GM12878 (cell line): ENCODE measurements around the gene ACTA2. TPM values are rescaled to one million over a fixed set of nuclear protein-coding genes. Genes with fewer than 3 reads are reported as not detected.

Experiments
- ATAC-seq: fragments of 200-7000 bp; cut with Tn5 transposase; 3 replicates; pipeline ENCODE4 v1.9.1; 2020; ENCODE audit warnings: mild to moderate bottlenecking, moderate library complexity
- BruUV-seq: library from RNA; stranded (reverse); fragments of 400-500 nt; replicated peaks from 2 replicates; lab custom pipeline; 2021; lab: Mats Ljungman, UMichigan
- CTCF ChIA-PET: fragments of 300-600 bp; sonication (Branson Sonifier 250); formaldehyde crosslinking; extraction: SDS; loops from one replicate; lab custom pipeline; 2021; ENCODE audit warnings: inconsistent platforms; lab: Yijun Ruan, JAX
- POLR2A ChIA-PET: fragments of 350-600 bp; formaldehyde crosslinking; extraction: SDS; loops from one replicate; lab custom pipeline; 2021; ENCODE audit warnings: inconsistent platforms; lab: Charles Lee
- RAD21 ChIA-PET: fragments of 300-600 bp; sonication (Branson Sonifier 250); formaldehyde crosslinking; loops from one replicate; lab custom pipeline; 2023; ENCODE audit warnings: antibody characterized with exemption; ENCODE audit not compliant: unreplicated experiment; lab: Charles Lee
- SMC1A ChIA-PET: fragments of 300-600 bp; sonication (Branson Sonifier 250); formaldehyde crosslinking; loops from one replicate; lab custom pipeline; 2023; ENCODE audit not compliant: unreplicated experiment, uncharacterized antibody; lab: Charles Lee
- DNase-seq: peaks from one replicate; pipeline ENCODE4 v3.0.0-alpha.2; 2011; ENCODE audit warnings: low read depth, low spot score
- FAIRE-seq: peaks from 3 replicates; lab custom pipeline; 2011; peaks lifted over from hg19 to GRCh38; lab: Jason Lieb, UNC
- H2AFZ ChIP-seq: 2 replicates; pipeline ENCODE4 v1.6.0; 2011; ENCODE audit warnings: low read depth, low read length, control low read depth; ENCODE audit not compliant: control insufficient read depth
- H3K27ac ChIP-seq: 2 replicates; pipeline ENCODE4 v1.5.1; 2011; ENCODE audit warnings: control low read depth; ENCODE audit not compliant: control insufficient read depth, insufficient read depth
- H3K27me3 ChIP-seq, 2 experiments: replicated peaks in 1 of 2; 2 replicates each; pipeline versions ENCODE4 v1.6.0 to v1.6.1; 2011; ENCODE audit warnings: low read length in 1 of 2; ENCODE audit not compliant: control insufficient read depth in 2 of 2, insufficient read depth in 2 of 2
- H3K36me3 ChIP-seq, 2 experiments: 2 replicates each; pipeline ENCODE4 v1.5.1; 2011; ENCODE audit warnings: low read length in 1 of 2; ENCODE audit not compliant: control insufficient read depth in 2 of 2, insufficient read depth in 2 of 2
- H3K4me1 ChIP-seq: 2 replicates; pipeline ENCODE4 v1.6.1; 2011; ENCODE audit warnings: mild to moderate bottlenecking, low read length, moderate library complexity, mixed read lengths; ENCODE audit not compliant: control insufficient read depth, insufficient read depth
- H3K4me2 ChIP-seq: 2 replicates; pipeline ENCODE4 v1.6.0; 2011; ENCODE audit warnings: control low read depth; ENCODE audit not compliant: control insufficient read depth, insufficient read depth
- H3K4me3 ChIP-seq: fragments of 200-600 bp; sonication (generic); 2 replicates; pipeline ENCODE4 v1.5.1; 2016
- H3K79me2 ChIP-seq: 2 replicates; pipeline ENCODE4 v1.6.0; 2011; ENCODE audit warnings: low read length; ENCODE audit not compliant: control insufficient read depth, insufficient read depth
- H3K9ac ChIP-seq: 2 replicates; pipeline ENCODE4 v1.8.0; 2011; ENCODE audit warnings: low read length, control low read depth, mixed read lengths; ENCODE audit not compliant: control insufficient read depth, insufficient read depth
- H3K9me3 ChIP-seq: replicated peaks from 3 replicates; pipeline ENCODE4 v1.5.1; 2011; ENCODE audit warnings: mild to moderate bottlenecking, low read length; ENCODE audit not compliant: control insufficient read depth, insufficient read depth
- H4K20me1 ChIP-seq: 2 replicates; pipeline ENCODE4 v1.6.0; 2011; ENCODE audit not compliant: control insufficient read depth, insufficient read depth
- MTA2 ChIP-seq: fragments of 450-650 bp; IDR thresholded peaks from 2 replicates; pipeline ENCODE4 v1.6.1; 2016; ENCODE audit warnings: low read depth, mild to moderate bottlenecking, moderate library complexity
- POLR2AphosphoS2 ChIP-seq: IDR thresholded peaks from 2 replicates; pipeline ENCODE4 v1.6.1; 2011; ENCODE audit warnings: low read depth, mild to moderate bottlenecking, low read length, improper control_type of control experiment, moderate library complexity
- RB1 ChIP-seq: fragments of 450-650 bp; formaldehyde crosslinking; IDR thresholded peaks from 2 replicates; pipeline ENCODE4 v1.6.1; 2017; ENCODE audit warnings: mild to moderate bottlenecking, borderline replicate concordance
- REST ChIP-seq: IDR thresholded peaks from 2 replicates; pipeline ENCODE4 v1.6.1; 2012; ENCODE audit warnings: mild to moderate bottlenecking, low read depth, low read length
- RFX5 ChIP-seq: IDR thresholded peaks from 2 replicates; pipeline ENCODE4 v1.6.1; 2011; ENCODE audit warnings: low read depth, low read length, improper control_type of control experiment
- SKIL ChIP-seq: fragments of 450-650 bp; IDR thresholded peaks from 2 replicates; pipeline ENCODE4 v1.6.1; 2017; ENCODE audit warnings: mild to moderate bottlenecking, low read depth, inconsistent platforms; ENCODE audit not compliant: poor library complexity, severe bottlenecking
- SPI1 ChIP-seq: IDR thresholded peaks from 2 replicates; pipeline ENCODE4 v1.6.1; 2011; ENCODE audit warnings: low read depth, mild to moderate bottlenecking, low read length, moderate library complexity, borderline replicate concordance; ENCODE audit not compliant: insufficient read depth
- TAF1 ChIP-seq: IDR thresholded peaks from 2 replicates; pipeline ENCODE4 v1.6.1; 2011; ENCODE audit warnings: mild to moderate bottlenecking, low read depth, low read length, borderline replicate concordance
- ZBTB33 ChIP-seq: fragments of 450-650 bp; IDR thresholded peaks from 2 replicates; pipeline ENCODE4 v1.6.1; 2017; ENCODE audit warnings: mild to moderate bottlenecking
- WGBS: methylation state at CpG from one replicate; pipeline ENCODE4 v1.1.6; 2016; ENCODE audit warnings: low lambda C conversion rate; ENCODE audit not compliant: insufficient replicate concordance, insufficient coverage; ENCODE audit errors: missing lambda C conversion rate; 5-methylcytosine and 5-hydroxymethylcytosine counted together
- in situ Hi-C: fragments of 300-500 bp; cut with MboI; formaldehyde crosslinking; loops from 9 replicates; pipeline ENCODE4 v1.14.3; 2018; ENCODE audit warnings: mixed read lengths
- intact Hi-C: fragments of 100-400 bp; cut with micrococcal nuclease; formaldehyde crosslinking; loops from one replicate; pipeline ENCODE4 v1.14.2; 2022; ENCODE audit not compliant: unreplicated experiment
- polyA plus RNA-seq, 11 experiments: library from polyadenylated mRNA; depleted of rRNA in 4 of 11; unstranded in 6 of 11; stranded (reverse) in 5 of 11; fragments of >200 nt; fragmentation: Nextera tagmentation in 4 of 11; fragmentation: Illumina TruSeq in 1 of 11; extraction: Ambion mirVana in 4 of 11; extraction: Trizol in 1 of 11; gene quantifications; 1 replicate in 1 of 11; 2 replicates in 10 of 11; pipeline versions ENCODE4 v1.2.1 to v1.2.3, GENCODE V29; 2011 to 2016; ENCODE audit warnings: inconsistent platforms in 2 of 11, missing spikeins in 2 of 11, low read depth in 1 of 11
- total RNA-seq, 4 experiments: library from RNA; depleted of rRNA in 3 of 4; stranded (reverse); fragments of >200 nt in 3 of 4; fragmentation: Illumina TruSeq in 1 of 4; extraction: Trizol in 1 of 4; gene quantifications; 2 replicates each; pipeline versions ENCODE4 v1.2.1 to v1.2.3, GENCODE V29; 2013 to 2021

The ACTA2 gene
- total and polyA plus RNA-seq, 10 of the 15 experiments (the other 5 are each of a cell fraction or from before 2014, with no cell fraction given) = 7.4 to 78.2 (median 32.4) TPM

- no peak for TF ChIP-seq REST
- no peak for TF ChIP-seq MTA2
Measured at GRCh38 chr10:88949051-88949450, 3.5 kb downstream of the ACTA2 start (continued).

GRCh38 chr10:88946965-88947590, 5.5 kb downstream of the ACTA2 start:
- RAD21 ChIA-PET = no interaction called here
- Histone ChIP-seq H3K79me2 (no peaks in the 10 kb centered on the region), H3K9me3 (no peaks in the 10 kb centered on the region), H3K27me3 (no peaks in the 10 kb centered on the region), H3K36me3 (no peaks in the 10 kb centered on the region; a peak in 1 of 4 replicates), H3K4me1 (peaks cover 4% of the 10 kb centered on the region), H3K4me3 (no peak overlapping the region), H3K27ac (no peak overlapping the region), H4K20me1 (no peaks in the 10 kb centered on the region), H3K4me2 (no peak overlapping the region), H2AFZ (no peak overlapping the region), H3K9ac (no peak overlapping the region)
- WGBS = 91% methylated on average over 5 of the region's 6 CpGs
- CTCF ChIA-PET = interaction anchor here (0.6 to 5.3 kb wide), 4 partner anchors 9 to 268 kb away, joined by 3 to 42 read pairs (median 3); no protein-coding TSS in a partner anchor
- intact Hi-C loops (no loop called here), in situ Hi-C loops (no loop called here)
- no TSS peak for BruUV-seq
- no peak for FAIRE-seq
- DNase-seq = no peak
- POLR2A ChIA-PET = no interaction called here
- no peak for ATAC-seq
- SMC1A ChIA-PET = interaction anchor here (1.3 to 5.2 kb wide), 5 partner anchors 10 to 111 kb away, joined by 3 to 28 read pairs (median 9); no protein-coding TSS in a partner anchor
- TF ChIP-seq RFX5 (no peak), SKIL (no peak), POLR2AphosphoS2 (no peak), TAF1 (no peak), SPI1 (no peak), ZBTB33 (no peak), RB1 (no peak)
